ENCODE results near the gene SPIRE2.

DNA sequence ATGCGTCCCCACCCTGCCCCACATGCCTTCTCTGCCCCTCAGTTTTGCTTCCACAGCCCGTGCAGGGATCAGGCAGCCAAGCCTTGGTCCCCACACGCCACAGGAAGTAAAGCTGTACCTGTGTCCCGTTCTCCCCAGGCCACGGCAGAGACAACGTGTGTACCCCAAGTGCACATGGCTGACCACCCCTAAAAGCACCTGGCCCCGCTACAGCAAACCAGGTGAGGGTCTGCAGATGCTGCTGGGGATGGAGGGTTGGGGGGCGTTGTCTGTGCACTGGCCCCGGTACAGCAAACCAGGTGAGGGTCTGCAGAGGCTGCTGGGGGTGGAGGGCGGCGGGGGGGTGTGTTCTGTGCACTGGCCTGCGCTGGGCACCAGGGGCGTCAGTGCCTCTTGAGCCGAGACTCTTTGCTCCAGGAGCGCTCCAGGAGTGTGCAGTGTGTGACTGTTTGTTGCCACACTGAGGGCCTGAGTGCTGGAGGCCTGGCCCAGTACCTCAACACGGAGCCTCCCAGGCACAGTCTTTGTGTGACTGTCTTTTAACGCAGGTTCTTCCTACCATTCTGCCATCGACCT is 63.9 kb downstream of the SPIRE2 start:
- no peak for TF ChIP-seq POLR2A (IDR thresholded peaks at IDR 0.05)
- TF ChIP-seq CTCF (IDR thresholded peaks at IDR 0.05): no peak
